ENCODE data around the gene STRA8. TPM values are rescaled to one million over a fixed set of nuclear protein-coding genes. Genes with fewer than 3 reads are reported as not detected.

The STRA8 gene
- total RNA-seq, 1 experiment from 2014 or later = not detected

- H3K36me3 Mint-ChIP-seq (ENCODE audit: insufficient read depth, unreplicated experiment) = no peaks in the 10 kb centered on the region
- BruUV-seq (replicated peaks) = no TSS peak
- H3K9me3 Mint-ChIP-seq (ENCODE audit: unreplicated experiment) = no peaks in the 10 kb centered on the region
- TF ChIP-seq CTCF (IDR thresholded peaks at IDR 0.05; ENCODE audit: unreplicated experiment) = no peak
- ChIA-PET CTCF (interaction anchor here (0.6 to 12.3 kb wide), 21 partner anchors 12 to 587 kb away, joined by 3 to 263 read pairs (median 6); no protein-coding TSS in a partner anchor), POLR2A (interaction anchor here (1.7 kb wide), 1 partner anchor 59 kb away, joined by 8 read pairs; no protein-coding TSS in a partner anchor)
- H3K4me1 Mint-ChIP-seq (ENCODE audit: insufficient read depth, unreplicated experiment) = no peaks in the 10 kb centered on the region
- H3K27me3 Mint-ChIP-seq (ENCODE audit: insufficient read depth, unreplicated experiment) = peaks cover 15% of the 10 kb centered on the region
- intact Hi-C loops (cut with micrococcal nuclease) = loop anchor here (2.0 to 10.0 kb wide), 2 partner anchors 521 to 591 kb away; no protein-coding TSS in a partner anchor
- H3K4me3 Mint-ChIP-seq (ENCODE audit: unreplicated experiment) = no peak overlapping the region
- no peak overlapping the region for H3K27ac Mint-ChIP-seq (ENCODE audit: low read depth, unreplicated experiment)
- no peak for DNase-seq (ENCODE audit: unreplicated experiment)
Measured at GRCh38 chr7:135275971-135276580, 42.4 kb downstream of the STRA8 start.

GRCh38 chr7:135277161-135277560 lies 43.5 kb downstream of the STRA8 start:
- peaks cover 19% of the 10 kb centered on the region for H3K27me3 Mint-ChIP-seq (ENCODE audit: insufficient read depth, unreplicated experiment)
- ChIA-PET POLR2A (no interaction called here), CTCF (interaction anchor here (0.8 to 12.3 kb wide), 3 partner anchors 58 to 368 kb away, joined by 4 to 263 read pairs (median 63); no protein-coding TSS in a partner anchor)
- H3K4me3 Mint-ChIP-seq (ENCODE audit: unreplicated experiment) = no peak overlapping the region
- peaks cover 6% of the 10 kb centered on the region for H3K4me1 Mint-ChIP-seq (ENCODE audit: insufficient read depth, unreplicated experiment)
- no TSS peak for BruUV-seq (replicated peaks)
- H3K36me3 Mint-ChIP-seq (ENCODE audit: insufficient read depth, unreplicated experiment) = no peaks in the 10 kb centered on the region
- intact Hi-C loops (cut with micrococcal nuclease) = loop anchor here (10.0 kb wide), 1 partner anchor 592 kb away; no protein-coding TSS in a partner anchor
- H3K9me3 Mint-ChIP-seq (ENCODE audit: unreplicated experiment) = no peaks in the 10 kb centered on the region
- H3K27ac Mint-ChIP-seq (ENCODE audit: low read depth, unreplicated experiment) = no peak overlapping the region
- no peak for TF ChIP-seq CTCF (IDR thresholded peaks at IDR 0.05; ENCODE audit: unreplicated experiment)
- DNase-seq (ENCODE audit: unreplicated experiment) = no peak

DNA sequence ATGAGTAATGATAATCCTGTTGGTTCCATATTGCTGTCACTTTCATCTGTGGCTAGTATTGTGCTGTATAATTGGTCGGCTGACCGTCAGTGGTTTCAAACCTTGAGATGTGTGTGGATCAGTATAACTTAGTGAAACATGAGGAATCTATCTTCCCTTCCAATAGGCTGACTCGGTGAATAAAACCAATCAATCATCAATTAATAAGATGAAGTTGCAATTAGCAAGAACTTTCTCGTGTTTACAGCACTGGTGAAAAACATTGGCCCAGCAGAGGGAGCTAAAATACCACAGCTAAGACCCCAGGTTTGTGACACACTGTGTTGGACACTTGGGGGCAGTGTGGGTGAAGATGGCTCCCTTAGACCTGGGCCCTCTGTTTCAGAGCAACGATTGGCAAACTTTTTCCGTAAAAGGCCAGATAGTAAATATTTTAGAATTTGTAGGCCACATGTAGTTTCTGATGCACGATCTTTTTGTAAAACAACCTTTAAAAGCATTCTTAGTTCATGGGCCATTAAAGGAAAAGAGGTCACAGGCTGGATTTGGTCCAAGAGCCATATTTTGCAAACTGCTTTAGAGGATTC lies 47.8 kb downstream of the STRA8 start:
- no TSS peak for BruUV-seq (replicated peaks)
- peak; percentile 90 for DNase-seq (ENCODE audit: unreplicated experiment)
- Mint-ChIP-seq H3K4me3 (ENCODE audit: unreplicated experiment) (no peak overlapping the region), H3K36me3 (ENCODE audit: insufficient read depth, unreplicated experiment) (no peaks in the 10 kb centered on the region), H3K27ac (ENCODE audit: low read depth, unreplicated experiment) (no peak overlapping the region), H3K9me3 (ENCODE audit: unreplicated experiment) (no peaks in the 10 kb centered on the region), H3K4me1 (ENCODE audit: insufficient read depth, unreplicated experiment) (peaks cover 11% of the 10 kb centered on the region), H3K27me3 (ENCODE audit: insufficient read depth, unreplicated experiment) (peaks cover 19% of the 10 kb centered on the region)
- POLR2A ChIA-PET = interaction anchor here (1.0 to 3.6 kb wide), 3 partner anchors 10 to 290 kb away, joined by 3 to 27 read pairs (median 5); no protein-coding TSS in a partner anchor
- intact Hi-C loops (cut with micrococcal nuclease) = loop anchor here (1.0 kb wide), 4 partner anchors 54 to 364 kb away; no protein-coding TSS in a partner anchor
- CTCF ChIA-PET = interaction anchor here (0.6 to 12.3 kb wide), 37 partner anchors 9 to 726 kb away, joined by 3 to 263 read pairs (median 5); partner anchors contain the start of gene NUP205
- TF ChIP-seq CTCF (IDR thresholded peaks at IDR 0.05; ENCODE audit: unreplicated experiment) = peak; percentile 98

- Mint-ChIP-seq H3K4me1 (ENCODE audit: insufficient read depth, unreplicated experiment) (peaks cover 11% of the 10 kb centered on the region), H3K27me3 (ENCODE audit: insufficient read depth, unreplicated experiment) (peaks cover 19% of the 10 kb centered on the region), H3K27ac (ENCODE audit: low read depth, unreplicated experiment) (no peak overlapping the region), H3K36me3 (ENCODE audit: insufficient read depth, unreplicated experiment) (no peaks in the 10 kb centered on the region), H3K4me3 (ENCODE audit: unreplicated experiment) (no peak overlapping the region), H3K9me3 (ENCODE audit: unreplicated experiment) (no peaks in the 10 kb centered on the region)
- CTCF ChIA-PET = interaction anchor here (0.7 to 12.3 kb wide), 14 partner anchors 8 to 362 kb away, joined by 3 to 263 read pairs (median 5); partner anchors contain the start of gene NUP205
- POLR2A ChIA-PET = interaction anchor here (1.0 to 1.9 kb wide), 3 partner anchors 9 to 53 kb away, joined by 3 to 5 read pairs (median 4); no protein-coding TSS in a partner anchor
- BruUV-seq (replicated peaks) = no TSS peak
- intact Hi-C loops (cut with micrococcal nuclease) = no loop called here
- TF ChIP-seq CTCF (IDR thresholded peaks at IDR 0.05; ENCODE audit: unreplicated experiment) = no peak
- no peak for DNase-seq (ENCODE audit: unreplicated experiment)
Measured at GRCh38 chr7:135282561-135283254, 49.1 kb downstream of the STRA8 start.
